Measurements from ENCODE around the gene SETD4. TPM values are rescaled to one million over a fixed set of nuclear protein-coding genes. Genes with fewer than 3 reads are reported as not detected.

Gene SETD4
- total and polyA plus RNA-seq, 2 of the 13 experiments (the other 11 are each of a cell fraction or from before 2014, with no cell fraction given), result 7.1 to 14.4 TPM

DNA sequence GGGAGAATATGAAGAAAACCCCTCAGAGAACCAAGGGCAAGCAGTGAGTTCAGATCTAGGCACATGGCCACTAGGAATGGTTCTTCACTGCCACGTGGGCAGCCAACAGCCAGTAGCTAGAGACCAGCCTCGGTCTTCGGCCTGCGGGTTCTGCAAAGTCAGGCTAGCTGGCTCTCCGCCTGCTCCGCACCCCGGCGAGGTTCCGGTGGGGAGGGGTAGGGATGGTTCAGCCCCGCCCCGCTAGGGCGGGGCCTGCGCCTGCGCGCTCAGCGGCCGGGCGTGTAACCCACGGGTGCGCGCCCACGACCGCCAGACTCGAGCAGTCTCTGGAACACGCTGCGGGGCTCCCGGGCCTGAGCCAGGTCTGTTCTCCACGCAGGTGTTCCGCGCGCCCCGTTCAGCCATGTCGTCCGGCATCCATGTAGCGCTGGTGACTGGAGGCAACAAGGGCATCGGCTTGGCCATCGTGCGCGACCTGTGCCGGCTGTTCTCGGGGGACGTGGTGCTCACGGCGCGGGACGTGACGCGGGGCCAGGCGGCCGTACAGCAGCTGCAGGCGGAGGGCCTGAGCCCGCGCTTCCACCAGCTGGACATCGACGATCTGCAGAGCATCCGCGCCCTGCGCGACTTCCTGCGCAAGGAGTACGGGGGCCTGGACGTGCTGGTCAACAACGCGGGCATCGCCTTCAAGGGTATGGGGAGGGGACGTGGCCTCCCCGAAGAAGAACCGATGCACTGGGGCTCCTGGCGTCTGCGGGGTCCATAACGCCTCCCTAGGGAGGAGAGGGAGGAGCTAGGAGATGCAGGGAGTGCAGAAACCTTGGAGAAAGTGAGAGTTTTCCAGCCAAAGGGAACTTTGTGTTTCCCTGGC is 9.6 kb upstream of the SETD4 start, which contains the start of gene CBR1 (continued):
- TF ChIP-seq ZNF101 (CRISPR knock-in tag; IDR thresholded peaks at IDR 0.05; ENCODE audit: borderline replicate concordance, low read depth), result no peak
- no peak for TF ChIP-seq ZNF703 (CRISPR knock-in tag; IDR thresholded peaks at IDR 0.05; ENCODE audit: borderline replicate concordance)
- TF ChIP-seq, protein P1, sequence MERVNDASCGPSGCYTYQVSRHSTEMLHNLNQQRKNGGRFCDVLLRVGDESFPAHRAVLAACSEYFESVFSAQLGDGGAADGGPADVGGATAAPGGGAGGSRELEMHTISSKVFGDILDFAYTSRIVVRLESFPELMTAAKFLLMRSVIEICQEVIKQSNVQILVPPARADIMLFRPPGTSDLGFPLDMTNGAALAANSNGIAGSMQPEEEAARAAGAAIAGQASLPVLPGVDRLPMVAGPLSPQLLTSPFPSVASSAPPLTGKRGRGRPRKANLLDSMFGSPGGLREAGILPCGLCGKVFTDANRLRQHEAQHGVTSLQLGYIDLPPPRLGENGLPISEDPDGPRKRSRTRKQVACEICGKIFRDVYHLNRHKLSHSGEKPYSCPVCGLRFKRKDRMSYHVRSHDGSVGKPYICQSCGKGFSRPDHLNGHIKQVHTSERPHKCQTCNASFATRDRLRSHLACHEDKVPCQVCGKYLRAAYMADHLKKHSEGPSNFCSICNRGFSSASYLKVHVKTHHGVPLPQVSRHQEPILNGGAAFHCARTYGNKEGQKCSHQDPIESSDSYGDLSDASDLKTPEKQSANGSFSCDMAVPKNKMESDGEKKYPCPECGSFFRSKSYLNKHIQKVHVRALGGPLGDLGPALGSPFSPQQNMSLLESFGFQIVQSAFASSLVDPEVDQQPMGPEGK (CRISPR knock-in tag; IDR thresholded peaks at IDR 0.05), result peak; percentile 42; the same call in 1 of the 2 replicates
- TF ChIP-seq IRF2 (CRISPR knock-in tag; IDR thresholded peaks at IDR 0.05), result no peak
- TF ChIP-seq ZNF550 (CRISPR knock-in tag; IDR thresholded peaks at IDR 0.05; ENCODE audit: borderline replicate concordance), result no peak
- no peak for TF ChIP-seq ZNF484 (CRISPR knock-in tag; IDR thresholded peaks at IDR 0.05; ENCODE audit: borderline replicate concordance, low read depth)
- no peak for TF ChIP-seq ZNF781 (CRISPR knock-in tag; IDR thresholded peaks at IDR 0.05; ENCODE audit: borderline replicate concordance, not compliant biosample characterization)
- TF ChIP-seq STAT5B (CRISPR knock-in tag; IDR thresholded peaks at IDR 0.05), result no peak
- TF ChIP-seq HNF4G (IDR thresholded peaks at IDR 0.05; ENCODE audit: borderline replicate concordance, low read depth, low read length), result no peak
- no peak for TF ChIP-seq HNF4G (CRISPR knock-in tag; IDR thresholded peaks at IDR 0.05; ENCODE audit: borderline replicate concordance, low read depth)
- TF ChIP-seq DMAP1 (CRISPR knock-in tag; IDR thresholded peaks at IDR 0.05), result 0 out of 2 replicates have a peak, but pooled peaks have one; percentile 52
- no peak for TF ChIP-seq PRMT3 (CRISPR knock-in tag; IDR thresholded peaks at IDR 0.05; ENCODE audit: borderline replicate concordance, low read depth)
- TF ChIP-seq ZNF205 (CRISPR knock-in tag; IDR thresholded peaks at IDR 0.05), result no peak
- TF ChIP-seq, protein P2, sequence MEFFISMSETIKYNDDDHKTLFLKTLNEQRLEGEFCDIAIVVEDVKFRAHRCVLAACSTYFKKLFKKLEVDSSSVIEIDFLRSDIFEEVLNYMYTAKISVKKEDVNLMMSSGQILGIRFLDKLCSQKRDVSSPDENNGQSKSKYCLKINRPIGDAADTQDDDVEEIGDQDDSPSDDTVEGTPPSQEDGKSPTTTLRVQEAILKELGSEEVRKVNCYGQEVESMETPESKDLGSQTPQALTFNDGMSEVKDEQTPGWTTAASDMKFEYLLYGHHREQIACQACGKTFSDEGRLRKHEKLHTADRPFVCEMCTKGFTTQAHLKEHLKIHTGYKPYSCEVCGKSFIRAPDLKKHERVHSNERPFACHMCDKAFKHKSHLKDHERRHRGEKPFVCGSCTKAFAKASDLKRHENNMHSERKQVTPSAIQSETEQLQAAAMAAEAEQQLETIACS (CRISPR knock-in tag; IDR thresholded peaks at IDR 0.05), result peak; percentile 80
- TF ChIP-seq, protein P3, sequence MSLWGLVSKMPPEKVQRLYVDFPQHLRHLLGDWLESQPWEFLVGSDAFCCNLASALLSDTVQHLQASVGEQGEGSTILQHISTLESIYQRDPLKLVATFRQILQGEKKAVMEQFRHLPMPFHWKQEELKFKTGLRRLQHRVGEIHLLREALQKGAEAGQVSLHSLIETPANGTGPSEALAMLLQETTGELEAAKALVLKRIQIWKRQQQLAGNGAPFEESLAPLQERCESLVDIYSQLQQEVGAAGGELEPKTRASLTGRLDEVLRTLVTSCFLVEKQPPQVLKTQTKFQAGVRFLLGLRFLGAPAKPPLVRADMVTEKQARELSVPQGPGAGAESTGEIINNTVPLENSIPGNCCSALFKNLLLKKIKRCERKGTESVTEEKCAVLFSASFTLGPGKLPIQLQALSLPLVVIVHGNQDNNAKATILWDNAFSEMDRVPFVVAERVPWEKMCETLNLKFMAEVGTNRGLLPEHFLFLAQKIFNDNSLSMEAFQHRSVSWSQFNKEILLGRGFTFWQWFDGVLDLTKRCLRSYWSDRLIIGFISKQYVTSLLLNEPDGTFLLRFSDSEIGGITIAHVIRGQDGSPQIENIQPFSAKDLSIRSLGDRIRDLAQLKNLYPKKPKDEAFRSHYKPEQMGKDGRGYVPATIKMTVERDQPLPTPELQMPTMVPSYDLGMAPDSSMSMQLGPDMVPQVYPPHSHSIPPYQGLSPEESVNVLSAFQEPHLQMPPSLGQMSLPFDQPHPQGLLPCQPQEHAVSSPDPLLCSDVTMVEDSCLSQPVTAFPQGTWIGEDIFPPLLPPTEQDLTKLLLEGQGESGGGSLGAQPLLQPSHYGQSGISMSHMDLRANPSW (CRISPR knock-in tag; IDR thresholded peaks at IDR 0.05; ENCODE audit: borderline replicate concordance), result no peak
- TF ChIP-seq, protein P4, sequence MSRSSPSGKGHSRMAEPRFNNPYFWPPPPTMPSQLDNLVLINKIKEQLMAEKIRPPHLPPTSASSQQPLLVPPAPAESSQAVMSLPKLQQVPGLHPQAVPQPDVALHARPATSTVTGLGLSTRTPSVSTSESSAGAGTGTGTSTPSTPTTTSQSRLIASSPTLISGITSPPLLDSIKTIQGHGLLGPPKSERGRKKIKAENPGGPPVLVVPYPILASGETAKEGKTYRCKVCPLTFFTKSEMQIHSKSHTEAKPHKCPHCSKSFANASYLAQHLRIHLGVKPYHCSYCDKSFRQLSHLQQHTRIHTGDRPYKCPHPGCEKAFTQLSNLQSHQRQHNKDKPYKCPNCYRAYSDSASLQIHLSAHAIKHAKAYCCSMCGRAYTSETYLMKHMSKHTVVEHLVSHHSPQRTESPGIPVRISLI (CRISPR knock-in tag; IDR thresholded peaks at IDR 0.05; ENCODE audit: borderline replicate concordance), result no peak
- TF ChIP-seq MIER3 (CRISPR knock-in tag; IDR thresholded peaks at IDR 0.05; ENCODE audit: borderline replicate concordance), result no peak
- TF ChIP-seq HOXA3 (CRISPR knock-in tag; IDR thresholded peaks at IDR 0.05), result peak; percentile 51
- no peak for TF ChIP-seq NCOA1 (CRISPR knock-in tag; IDR thresholded peaks at IDR 0.05)
- TF ChIP-seq, protein P5, sequence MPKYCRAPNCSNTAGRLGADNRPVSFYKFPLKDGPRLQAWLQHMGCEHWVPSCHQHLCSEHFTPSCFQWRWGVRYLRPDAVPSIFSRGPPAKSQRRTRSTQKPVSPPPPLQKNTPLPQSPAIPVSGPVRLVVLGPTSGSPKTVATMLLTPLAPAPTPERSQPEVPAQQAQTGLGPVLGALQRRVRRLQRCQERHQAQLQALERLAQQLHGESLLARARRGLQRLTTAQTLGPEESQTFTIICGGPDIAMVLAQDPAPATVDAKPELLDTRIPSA (CRISPR knock-in tag; IDR thresholded peaks at IDR 0.05; ENCODE audit: borderline replicate concordance), result 0 out of 2 replicates have a peak, but pooled peaks have one; percentile 77
- TF ChIP-seq PAWR (CRISPR knock-in tag; IDR thresholded peaks at IDR 0.05; ENCODE audit: borderline replicate concordance), result no peak

Data from HepG2 (cell line).